NCI-H82 (cell line): ENCODE results near the gene RASA3.
"Not testable (repeated sequence)": the region's sequence is repeated elsewhere in the genome, so short reads cannot be mapped to it uniquely, and the experiment has no call there.

Experiments used
- DNase-seq: peaks from one replicate; lab custom pipeline; 2025; lab: John Stamatoyannopoulos, UW

Gene RASA3

GRCh38 chr13:113988859-113989258 is 143.6 kb downstream of the RASA3 start:
- not testable (repeated sequence) for DNase-seq

GRCh38 chr13:113982296-113982661 is 150.1 kb downstream of the RASA3 start:
- DNase-seq = no peak

- no peak for DNase-seq
Measured at GRCh38 chr13:113981611-113982295, 150.7 kb downstream of the RASA3 start.

GRCh38 chr13:113981194-113981605 is 151.2 kb downstream of the RASA3 start:
- DNase-seq = no peak

GRCh38 chr13:113980489-113981064 is 151.8 kb downstream of the RASA3 start:
- no peak for DNase-seq

- DNase-seq = no peak
Measured at GRCh38 chr13:113979791-113980471, 152.5 kb downstream of the RASA3 start.

- DNase-seq = no peak
Measured at GRCh38 chr13:113978741-113979481, 153.5 kb downstream of the RASA3 start.

- DNase-seq = no peak
Measured at GRCh38 chr13:113977976-113978375, 154.4 kb downstream of the RASA3 start.

- no peak for DNase-seq
Measured at GRCh38 chr13:113976711-113977684, 155.4 kb downstream of the RASA3 start.

GRCh38 chr13:113975416-113975815 is 157.0 kb downstream of the RASA3 start:
- no peak for DNase-seq

GRCh38 chr13:113974304-113975281 is 157.8 kb downstream of the RASA3 start:
- DNase-seq = no peak

- no peak for DNase-seq
Measured at GRCh38 chr13:113973218-113974164, 158.9 kb downstream of the RASA3 start, which contains the start of gene C13orf46. C13orf46 (minus strand) TSS chr13:113974076; CDS start chr13:113973997, 79 bp downstream.

GRCh38 chr13:113972451-113973217 is 159.8 kb downstream of the RASA3 start:
- no peak for DNase-seq

- DNase-seq = no peak
Measured at GRCh38 chr13:113971471-113972231, 160.8 kb downstream of the RASA3 start.

- DNase-seq = no peak
Measured at GRCh38 chr13:113970810-113971470, 161.5 kb downstream of the RASA3 start.

GRCh38 chr13:113969973-113970611 is 162.3 kb downstream of the RASA3 start:
- DNase-seq = no peak
